Choroid plexus epithelial cell (primary cell): ENCODE results near the gene VIP.

ENCODE experiments used
- DNase-seq: peaks from one replicate; pipeline ENCODE4 v3.0.0-alpha.2; 2010; ENCODE audit warnings: low read depth
- H3K4me3 ChIP-seq: 2 replicates; pipeline ENCODE4 v1.5.1; 2011; ENCODE audit warnings: low read depth, mild to moderate bottlenecking, control low read depth, low read length, moderate library complexity
- TF ChIP-seq, protein P1 (sequence below): conservative IDR thresholded peaks from 2 replicates; pipeline ENCODE4 v1.5.1; 2011; ENCODE audit warnings: low read depth, mild to moderate bottlenecking, control low read depth, inconsistent platforms, low read length, moderate library complexity

Gene VIP

DNA sequence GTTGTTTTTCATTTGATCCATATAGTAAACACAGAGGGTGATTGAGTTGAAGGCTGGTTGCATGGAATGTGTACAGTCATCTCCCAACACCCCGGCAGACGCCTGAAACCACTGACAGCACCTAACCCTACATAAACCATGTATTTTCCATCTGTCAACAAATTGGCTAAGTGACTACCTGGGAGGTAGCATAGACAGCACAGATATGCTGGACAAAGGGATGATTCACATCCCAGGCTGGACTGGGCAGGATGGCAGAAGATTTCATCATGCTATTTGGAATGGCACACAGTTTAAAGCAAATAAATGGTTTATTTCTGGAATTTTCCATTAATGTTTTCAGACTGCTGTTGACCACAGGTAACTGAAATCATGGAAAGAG is 4.4 kb upstream of the VIP start:
- peak; percentile 40 for DNase-seq
- no peak overlapping the region for H3K4me3 ChIP-seq
- TF ChIP-seq, protein P1, sequence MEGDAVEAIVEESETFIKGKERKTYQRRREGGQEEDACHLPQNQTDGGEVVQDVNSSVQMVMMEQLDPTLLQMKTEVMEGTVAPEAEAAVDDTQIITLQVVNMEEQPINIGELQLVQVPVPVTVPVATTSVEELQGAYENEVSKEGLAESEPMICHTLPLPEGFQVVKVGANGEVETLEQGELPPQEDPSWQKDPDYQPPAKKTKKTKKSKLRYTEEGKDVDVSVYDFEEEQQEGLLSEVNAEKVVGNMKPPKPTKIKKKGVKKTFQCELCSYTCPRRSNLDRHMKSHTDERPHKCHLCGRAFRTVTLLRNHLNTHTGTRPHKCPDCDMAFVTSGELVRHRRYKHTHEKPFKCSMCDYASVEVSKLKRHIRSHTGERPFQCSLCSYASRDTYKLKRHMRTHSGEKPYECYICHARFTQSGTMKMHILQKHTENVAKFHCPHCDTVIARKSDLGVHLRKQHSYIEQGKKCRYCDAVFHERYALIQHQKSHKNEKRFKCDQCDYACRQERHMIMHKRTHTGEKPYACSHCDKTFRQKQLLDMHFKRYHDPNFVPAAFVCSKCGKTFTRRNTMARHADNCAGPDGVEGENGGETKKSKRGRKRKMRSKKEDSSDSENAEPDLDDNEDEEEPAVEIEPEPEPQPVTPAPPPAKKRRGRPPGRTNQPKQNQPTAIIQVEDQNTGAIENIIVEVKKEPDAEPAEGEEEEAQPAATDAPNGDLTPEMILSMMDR, result no peak

DNA sequence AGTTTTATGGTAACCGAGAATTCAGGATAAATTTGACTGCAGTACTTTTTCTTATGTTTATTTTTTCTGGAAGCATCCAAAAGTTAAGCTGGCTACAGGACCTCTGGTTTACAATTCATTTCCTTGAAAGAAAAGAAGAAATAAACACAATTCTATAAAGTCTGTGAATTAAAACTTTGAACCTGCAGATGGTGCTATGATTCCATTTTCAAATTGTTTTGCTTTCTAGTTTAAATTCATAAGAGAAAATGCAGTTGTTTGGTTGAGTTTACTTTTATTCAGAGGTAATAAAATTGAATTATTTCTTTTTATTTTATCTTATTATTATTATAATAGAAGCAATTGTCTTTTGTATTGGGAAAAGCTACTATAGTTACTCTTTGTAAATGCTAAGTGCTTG is 1.8 kb upstream of the VIP start:
- TF ChIP-seq, protein P1, result peak; percentile 38
- H3K4me3 ChIP-seq, result no peak overlapping the region
- peak; percentile 40 for DNase-seq

DNA sequence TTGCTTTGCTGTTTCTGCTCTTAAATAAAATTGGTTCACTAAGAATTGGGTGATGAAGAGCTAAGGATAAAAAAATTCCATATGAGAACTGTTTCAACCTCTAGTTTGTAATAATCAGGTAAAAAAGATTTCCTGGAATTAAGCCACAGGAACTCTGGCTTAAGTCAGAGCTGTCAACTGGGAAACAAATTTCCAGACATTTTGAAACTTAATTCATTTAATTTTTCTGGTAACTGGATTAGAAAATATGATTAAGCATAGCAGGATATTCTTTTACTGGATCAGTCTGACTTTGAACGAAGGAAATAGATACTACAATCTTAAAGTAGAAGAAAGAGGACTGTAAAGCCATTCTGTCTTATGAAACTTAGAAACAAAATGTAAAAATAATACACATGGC is 1.3 kb upstream of the VIP start:
- no peak for DNase-seq
- TF ChIP-seq, protein P1, result no peak
- no peak overlapping the region for H3K4me3 ChIP-seq

DNA sequence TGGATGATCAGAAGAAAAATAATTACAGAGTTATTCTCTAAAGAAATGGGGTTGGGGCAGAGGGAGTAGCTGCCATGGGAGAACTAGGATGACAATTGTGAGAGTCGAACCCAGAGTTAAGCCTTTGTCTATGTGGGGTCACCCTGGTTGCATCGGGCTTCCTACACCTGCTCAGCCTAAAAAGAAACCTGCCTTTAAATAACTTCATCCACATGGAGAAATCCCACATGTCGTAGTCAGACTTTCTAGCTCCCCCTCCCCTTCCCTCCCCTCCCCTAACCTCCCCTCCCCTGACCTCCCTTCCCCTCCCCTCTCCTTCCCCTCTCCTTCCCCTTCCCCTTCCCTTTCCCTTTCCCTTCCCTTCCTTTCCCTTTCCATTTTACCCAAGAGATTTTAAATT is 14.7 kb downstream of the VIP start:
- H3K4me3 ChIP-seq, result no peak overlapping the region
- DNase-seq, result no peak
- TF ChIP-seq, protein P1, result no peak

DNA sequence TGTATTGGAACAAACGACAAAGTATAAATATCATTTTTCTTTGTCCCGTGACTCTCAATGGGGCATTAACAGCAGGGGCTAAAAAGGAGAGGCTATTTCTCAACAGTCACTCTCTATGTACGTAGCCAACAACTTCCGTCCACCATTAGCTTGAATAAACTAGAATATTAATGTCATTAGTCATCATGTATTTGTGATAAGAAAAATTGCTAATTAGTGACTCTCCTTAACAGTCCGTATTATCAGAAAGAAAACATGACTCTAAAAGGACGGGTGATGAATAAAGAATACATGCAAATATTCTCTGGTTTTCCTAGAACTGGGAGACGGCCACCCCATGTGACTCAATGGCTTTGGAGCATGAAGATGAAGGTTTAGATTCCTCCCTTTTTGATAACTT is 18.6 kb downstream of the VIP start:
- no peak overlapping the region for H3K4me3 ChIP-seq
- TF ChIP-seq, protein P1, result no peak
- DNase-seq, result peak; percentile 5

DNA sequence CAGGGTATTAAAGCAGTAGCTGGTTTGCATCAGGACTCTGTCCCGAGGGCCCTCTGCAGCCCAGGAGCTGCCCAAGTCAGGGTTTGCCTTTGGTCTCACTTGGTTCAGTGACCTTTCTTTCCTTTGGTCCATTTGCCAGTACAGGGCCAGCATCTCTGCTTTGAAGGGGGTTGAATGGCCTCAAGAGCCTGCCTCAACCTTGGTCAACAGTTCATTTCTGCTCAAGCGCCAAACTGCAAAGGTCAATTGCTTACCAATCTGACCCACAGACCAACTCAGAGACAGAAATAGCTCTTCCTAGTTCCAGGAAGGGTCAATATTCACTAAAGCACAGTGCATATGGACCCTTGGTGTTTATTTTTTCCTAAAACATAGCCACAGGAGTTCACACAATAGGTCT is 19.4 kb downstream of the VIP start:
- TF ChIP-seq, protein P1, result no peak
- no peak overlapping the region for H3K4me3 ChIP-seq
- no peak for DNase-seq

DNA sequence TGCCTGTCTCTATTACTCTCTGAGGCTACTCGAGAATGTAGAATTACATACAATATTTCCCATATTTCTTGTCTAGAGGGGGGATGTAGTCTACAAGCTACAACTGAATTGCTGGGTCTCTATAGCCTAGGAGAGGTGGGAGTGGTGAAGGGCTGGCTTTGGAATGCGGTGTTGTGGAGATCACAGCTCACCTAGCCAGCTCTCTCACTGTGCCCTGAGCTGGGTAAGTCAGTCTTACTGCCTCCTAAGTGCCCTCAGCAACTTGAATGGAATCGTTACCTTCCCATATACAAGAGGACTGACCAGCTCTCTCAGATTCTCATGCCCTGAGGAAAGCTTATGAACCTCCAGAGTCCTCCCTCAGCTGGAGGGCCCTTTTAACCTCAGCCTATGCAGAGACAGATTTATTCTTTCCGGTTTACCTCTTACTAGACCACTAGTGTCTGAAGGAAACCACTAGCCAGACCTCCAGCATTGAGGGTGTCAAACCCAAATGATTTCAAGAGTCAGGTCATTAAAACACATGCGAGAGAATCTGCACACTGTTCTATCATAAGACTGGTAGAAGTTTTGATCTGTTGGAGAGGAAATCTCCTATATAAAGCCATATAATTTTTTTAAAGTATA is 20.6 kb downstream of the VIP start:
- no peak for DNase-seq
- TF ChIP-seq, protein P1, result no peak
- H3K4me3 ChIP-seq, result no peak overlapping the region
